Stimulated activated CD4-positive, alpha-beta T cell treated with anti-CD3 and anti-CD28 coated beads, Interleukin-12 subunit alpha, Interleukin-12 subunit beta, amount 100 ng/mL, for 24 hours (primary cell): Measurements from ENCODE around the gene RAX.

ENCODE experiments used
- DNase-seq, 2 experiments: peaks; one replicate each; pipeline ENCODE4 v3.0.0-alpha.2; 2020; ENCODE audit warnings: low read depth in 2 of 2

The RAX gene

DNA sequence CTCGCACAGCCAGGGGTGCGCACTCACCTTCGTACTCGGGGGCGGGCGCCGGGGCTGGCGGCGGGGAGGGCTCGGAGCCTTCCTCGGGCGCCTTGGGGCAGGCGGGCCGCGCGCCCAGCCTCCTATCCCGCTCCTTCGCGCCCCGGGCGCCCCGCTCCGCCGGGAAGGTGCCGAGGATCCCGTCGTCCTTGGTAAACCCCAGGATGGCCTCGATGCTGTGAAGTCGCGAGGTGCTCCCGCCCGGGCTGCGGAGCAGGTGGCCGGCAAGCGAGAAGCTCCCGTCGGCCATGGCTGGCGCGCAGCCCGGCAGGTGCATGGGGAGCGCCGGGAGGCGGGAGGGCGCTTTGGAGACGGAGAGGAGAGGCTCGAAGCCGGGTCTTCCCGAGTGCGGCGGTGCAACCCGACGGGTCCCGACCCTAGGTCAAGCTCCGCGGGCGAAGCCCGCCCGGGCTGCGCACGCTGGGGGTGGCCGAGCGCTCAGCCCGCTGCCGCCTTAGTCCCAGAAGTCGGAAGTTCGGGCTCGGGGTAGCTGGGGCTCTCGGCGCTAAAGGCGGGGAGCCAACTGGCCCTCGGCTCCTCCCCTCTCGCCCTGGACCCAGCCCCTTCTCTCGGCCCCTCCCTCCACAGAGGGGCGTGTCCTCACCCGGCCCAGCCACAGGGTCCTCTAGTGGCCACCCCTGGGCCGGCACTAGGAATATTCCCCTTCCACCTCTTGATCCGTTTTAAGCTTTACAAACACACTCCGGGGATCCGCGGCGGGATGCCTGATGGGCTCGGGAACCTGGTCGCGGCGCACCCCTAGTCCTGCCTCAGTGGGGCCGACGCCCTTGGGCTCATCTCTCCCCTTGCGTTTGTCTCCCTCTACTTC, at the start of gene RAX:
RAX (minus strand) TSS at position 564 of the 868 bp plus-strand sequence; CDS start at position 316, 248 bp downstream.
- peak in 1 of 2 experiments; percentile 26 for DNase-seq

DNA sequence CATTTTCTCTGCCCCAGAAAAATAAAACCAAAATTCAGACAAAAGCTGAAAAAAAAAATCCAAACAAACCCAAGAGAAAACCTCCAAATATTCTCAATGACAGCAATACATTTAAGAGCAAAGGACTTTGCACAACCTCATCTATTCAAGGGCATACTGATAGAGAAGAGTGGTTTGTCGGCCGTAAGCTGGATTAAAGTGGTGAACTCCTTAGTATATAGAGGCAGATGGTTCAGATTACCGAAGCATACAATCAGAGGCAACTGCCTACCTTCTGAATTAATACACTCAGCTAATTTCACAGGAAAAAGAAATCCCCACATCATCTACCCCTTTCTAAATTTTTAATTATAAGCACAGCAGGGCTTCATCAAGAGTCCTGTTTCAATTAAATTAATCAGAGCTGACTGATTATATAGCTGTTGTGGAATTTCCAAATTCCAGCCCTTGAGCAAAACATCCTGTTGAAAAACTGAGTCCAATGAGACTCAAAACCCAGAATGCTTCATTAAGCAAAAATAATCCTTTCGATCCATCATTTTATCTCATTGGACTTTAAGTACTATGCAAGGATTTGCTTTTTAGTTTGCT, 45.3 kb upstream of the RAX start, which contains the start of gene CPLX4:
CPLX4 (minus strand) TSS at position 190 of the 591 bp plus-strand sequence; CDS start at position 3, 187 bp downstream.
- no peak for DNase-seq

DNA sequence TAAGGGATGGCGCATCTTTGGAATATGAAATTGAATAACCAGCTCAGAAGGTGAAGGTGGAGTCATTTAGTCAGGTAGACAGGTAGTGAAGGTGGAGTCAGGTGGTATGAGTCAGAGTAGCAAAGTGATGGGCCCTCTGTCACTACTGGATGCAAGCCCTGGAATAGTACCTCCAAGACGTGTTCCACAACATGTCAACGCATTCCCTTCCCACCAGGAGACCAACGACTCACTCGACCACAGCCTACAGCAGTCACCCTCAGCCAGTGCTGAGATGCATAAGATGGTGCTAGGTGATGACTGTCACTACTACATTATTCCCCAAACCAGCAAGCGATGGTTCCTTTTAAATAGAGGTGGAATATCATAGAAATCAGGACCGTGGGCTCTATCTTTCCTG, 38.4 kb upstream of the RAX start:
- DNase-seq = no peak

DNA sequence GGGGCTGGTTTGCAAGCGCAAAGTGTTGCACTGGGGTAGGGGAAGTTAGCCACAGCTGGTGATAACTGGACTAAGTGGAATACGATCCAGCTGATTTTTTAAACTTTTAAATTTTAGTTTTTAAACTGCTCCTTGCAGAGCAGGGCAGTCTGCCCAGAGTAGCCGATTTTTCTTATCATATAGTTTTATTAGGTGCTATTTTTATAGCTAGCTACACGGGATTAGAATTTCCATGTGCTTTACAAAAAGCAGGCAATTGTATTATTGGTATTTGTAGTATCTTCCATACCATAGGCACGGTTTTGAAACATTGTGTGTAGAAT, 35.6 kb upstream of the RAX start:
- no peak for DNase-seq

DNA sequence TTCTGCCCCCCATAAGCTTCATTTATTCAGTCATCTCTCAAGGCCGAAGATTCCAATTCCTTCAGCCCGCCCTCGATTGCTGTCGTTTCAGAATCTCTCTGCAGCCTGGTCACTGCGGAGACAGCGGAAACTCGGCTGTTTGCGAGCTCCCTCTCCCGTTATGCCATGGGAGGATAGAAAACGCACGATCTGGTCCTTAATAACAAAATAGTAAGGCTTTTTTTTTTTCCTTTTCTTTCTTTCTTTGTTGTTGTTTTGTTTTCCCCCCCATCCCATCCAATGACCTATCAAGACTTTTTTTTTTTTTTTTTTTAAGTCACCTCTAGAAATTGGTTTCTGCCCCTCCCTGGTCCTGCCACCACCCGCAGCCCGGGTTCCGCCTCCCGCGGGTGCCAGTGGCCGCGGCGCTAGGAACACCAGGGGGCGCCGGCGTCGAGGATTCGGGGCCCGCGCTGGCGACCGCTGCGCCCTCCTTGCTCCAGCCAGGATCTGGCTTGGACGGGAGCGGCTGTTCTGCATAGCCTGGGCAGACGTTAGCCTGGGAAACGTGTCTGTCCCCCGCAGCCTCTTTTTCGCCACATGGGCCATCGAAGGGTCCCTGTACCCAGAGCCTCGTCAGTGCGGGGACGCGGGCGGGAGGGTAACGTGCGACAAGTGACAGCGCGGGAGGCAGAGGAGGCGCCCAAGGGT, 35.1 kb upstream of the RAX start:
- DNase-seq = peak; percentile 42 to 62

DNA sequence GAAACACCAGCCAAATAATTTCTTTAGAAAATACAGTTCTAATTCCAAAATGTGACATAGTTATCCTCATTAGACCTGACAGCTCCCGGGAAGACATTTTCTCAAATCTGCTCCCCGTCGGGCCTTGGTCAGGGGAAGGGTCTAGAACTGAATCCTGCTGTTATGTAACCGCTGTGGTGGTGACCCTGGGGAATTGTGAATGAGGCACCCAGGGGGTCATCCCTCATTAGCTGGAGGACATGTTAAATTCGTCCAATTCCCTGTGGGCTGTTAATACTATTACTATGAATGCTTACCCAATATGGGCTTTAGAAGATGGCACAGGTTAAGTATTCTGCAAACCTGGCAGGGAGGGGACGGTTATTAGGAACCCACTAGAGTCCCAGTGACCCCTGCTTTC, 33.4 kb upstream of the RAX start:
- DNase-seq = no peak

DNA sequence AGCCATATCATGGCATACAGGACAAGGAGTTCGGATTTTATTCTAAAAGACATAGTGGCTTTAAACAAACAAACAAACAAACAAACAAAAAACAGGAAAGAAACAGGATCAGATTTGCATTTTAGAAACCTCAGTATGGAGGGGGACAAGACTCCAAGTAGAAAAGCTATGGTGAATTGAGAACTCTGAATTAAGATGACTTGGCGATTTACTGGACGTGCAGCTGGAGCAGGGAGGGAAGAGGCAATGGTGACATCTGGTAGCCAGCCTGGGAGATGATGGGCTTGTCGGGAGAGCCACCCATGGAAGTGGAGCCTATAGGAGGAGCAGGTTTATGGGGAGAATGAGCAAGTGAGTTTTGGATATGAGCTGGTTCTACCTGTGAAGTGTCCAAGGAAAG, 32.0 kb upstream of the RAX start:
- no peak for DNase-seq

DNA sequence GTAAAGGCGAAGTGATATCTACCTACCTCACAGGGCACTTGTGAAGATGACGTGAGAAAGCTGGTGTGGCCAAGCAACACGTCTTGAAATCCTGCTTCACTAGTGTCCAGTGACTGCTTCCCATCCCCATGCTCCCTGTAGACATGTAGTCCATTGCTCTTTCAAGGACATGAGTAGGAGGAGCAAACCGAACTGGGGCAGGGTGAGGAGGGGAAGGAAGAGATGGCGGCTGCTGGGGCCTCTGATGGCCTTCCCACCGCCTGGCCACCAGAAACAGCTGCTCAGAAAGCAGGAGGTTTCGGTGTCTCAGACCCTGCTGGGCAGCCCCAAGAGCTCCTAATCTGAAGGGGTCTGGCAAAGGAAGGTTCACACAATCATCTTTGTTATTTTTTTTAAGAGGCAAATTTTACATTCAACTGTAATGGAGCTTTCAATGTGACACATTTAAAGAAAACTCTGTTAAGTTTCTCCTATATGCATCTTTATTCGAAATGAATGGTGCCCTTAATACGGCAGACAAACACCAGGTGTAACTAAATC, 30.5 kb upstream of the RAX start:
- DNase-seq = no peak

DNA sequence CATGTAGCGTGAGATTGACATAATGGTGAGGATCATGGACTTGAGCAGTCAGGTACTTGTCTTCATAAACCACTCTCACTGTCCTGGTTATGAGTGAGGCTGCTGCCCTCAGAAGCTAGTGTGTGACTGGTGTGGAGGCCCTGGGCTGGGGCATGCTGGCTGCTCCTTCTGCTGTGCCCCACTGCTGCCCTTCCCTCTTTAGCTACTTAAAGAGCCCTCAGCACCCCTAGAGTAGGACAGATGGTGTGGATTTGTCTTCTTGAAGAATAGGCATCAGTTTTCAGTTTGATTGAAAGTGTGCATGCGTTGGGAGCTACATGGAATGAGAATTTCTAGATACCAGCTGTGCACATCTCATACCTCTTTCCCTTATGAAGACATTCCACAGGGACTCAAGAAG, 29.8 kb upstream of the RAX start:
- no peak for DNase-seq

DNA sequence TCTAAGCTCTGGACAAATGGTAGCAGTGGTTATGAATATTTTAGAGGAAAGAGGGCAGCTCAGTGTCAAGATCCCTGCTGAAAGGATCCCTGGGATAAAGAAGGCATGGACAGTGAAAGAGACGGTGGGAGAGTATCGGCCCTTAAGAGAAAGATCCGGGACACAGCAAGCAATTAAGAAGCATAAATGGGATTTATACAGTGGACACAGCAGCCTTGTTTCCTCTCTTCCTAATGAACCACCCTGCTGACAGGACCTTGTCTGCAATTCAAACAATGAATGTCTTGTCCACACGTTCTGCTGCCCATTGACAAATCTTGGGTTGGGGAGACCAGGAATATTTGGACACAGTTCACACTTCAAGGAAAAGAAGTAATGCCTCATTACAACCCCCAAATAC, 28.7 kb upstream of the RAX start:
- no peak for DNase-seq

DNA sequence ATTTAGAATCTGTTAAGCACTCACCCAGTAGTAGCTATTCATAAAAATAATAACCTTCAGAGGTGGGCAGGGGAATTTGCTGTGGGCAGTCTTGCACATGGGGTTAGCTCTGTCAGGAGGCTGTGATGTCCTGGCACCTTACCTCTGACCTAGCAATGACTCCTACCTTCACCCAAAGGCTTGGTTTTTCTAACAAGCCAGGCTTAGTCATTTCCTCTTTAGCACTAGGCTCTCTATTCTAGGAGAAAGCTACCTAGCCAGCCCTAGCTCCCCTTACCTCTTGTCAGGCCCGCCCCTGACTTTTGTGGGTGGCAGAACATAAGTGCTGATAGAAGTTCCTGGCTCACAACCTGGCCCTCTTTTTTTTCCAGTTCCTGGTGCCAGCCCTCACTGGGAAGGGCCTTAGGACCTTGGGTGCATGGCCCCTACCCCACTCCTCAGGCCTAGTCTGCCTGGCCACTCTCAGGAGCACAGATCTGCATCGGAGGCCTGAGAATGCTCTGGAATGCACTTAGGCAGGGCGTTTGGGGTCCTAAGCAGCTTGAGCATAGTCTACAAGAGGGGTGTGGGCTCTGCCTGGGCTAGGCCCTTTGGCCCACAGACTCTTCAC, 27.5 kb upstream of the RAX start:
- DNase-seq = no peak

DNA sequence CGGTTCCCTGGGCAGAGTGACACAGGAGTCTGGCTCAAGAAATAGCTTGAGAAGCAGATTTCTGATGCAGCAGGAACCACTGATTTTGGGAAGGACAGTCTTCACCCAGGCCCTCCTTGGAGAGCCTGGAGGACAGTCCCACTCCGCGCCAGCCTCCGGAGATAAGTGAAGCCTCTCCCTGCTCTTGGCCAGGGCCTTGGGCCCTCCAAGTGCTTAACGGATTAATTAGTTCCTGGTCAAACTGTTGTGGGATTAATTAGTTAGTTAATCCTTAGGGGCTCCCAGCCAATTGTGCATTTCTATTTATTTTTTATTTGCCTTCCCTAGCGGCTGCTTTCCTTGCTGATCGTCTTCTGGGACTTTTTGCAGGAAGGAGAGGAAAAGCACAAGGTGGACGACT, 25.6 kb upstream of the RAX start:
- DNase-seq = no peak

DNA sequence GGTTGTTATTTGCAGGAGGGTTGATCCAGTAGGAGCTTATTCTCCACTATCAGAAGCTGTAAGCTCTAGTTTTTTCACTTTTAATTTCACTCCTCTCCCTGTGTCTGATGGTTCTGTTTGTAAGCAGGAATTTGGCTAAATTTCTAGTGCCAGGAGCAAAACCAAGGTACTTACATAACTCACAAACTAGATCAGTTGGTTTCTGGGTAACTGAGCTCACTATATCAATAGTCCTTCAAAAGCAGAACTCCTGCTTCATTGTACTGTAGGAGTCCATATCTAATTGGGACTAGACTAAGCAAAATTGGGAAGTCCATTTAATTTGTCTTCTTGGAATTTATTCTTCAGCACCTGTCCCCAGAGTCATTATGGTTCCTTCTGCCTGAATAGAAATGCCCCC, 20.1 kb upstream of the RAX start:
- no peak for DNase-seq

DNA sequence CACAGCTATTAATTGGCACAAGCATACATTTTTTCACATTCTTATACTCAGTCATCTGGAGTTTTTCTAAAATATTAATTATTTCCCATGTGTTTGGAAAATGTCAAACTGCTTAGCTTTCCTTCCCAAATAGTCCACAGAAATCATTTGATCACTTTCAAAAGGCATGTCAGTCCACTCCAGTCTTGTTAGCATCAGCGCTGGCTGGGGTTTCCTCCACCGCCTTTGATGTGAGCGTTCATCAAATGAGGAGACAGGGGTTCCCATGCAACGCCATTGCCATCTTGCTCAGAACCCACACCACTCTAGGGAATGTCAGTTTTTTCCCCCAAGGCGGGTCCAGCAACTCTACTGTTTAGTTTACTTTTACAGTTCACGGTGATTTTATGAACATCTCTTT, 13.1 kb upstream of the RAX start:
- no peak for DNase-seq

DNA sequence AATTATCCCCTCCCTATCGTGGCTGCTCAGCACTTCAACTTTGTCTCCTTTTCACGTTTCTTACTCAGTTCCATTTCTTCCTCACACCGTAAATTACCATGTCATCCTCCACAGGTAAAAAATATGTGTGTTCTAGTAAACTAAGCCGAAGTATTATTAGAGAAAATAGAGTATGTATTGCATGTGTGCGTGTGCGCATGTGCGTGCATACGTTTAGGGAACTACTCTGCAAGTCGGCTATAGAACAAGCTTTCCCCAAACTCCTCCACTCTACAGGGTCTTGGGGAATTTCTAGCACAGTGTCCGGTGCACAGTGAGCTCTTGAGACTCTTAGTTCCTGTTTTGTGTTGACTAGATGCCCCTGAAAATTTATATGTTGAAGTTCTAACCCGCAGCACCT, 9.1 kb upstream of the RAX start:
- DNase-seq = no peak

DNA sequence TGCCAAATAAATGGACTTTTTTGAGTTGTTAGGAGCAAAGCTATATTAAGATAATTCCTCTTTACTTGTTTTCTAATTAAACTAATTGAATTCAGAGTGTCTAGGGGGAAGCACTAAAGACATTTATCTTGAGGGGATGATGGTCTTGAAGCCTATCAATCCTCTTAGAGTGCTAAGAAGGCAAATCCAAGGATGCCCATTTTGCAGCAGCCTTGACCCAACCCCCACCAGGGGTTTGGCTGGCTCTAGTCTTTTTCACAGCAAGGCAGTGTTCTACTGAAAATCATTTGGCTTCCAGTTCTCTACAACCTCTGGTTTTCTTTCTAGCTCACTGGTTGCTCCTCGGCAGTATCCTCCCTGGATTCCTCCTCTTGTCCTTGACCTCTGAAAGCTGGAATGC, 6.5 kb upstream of the RAX start:
- DNase-seq = no peak

DNA sequence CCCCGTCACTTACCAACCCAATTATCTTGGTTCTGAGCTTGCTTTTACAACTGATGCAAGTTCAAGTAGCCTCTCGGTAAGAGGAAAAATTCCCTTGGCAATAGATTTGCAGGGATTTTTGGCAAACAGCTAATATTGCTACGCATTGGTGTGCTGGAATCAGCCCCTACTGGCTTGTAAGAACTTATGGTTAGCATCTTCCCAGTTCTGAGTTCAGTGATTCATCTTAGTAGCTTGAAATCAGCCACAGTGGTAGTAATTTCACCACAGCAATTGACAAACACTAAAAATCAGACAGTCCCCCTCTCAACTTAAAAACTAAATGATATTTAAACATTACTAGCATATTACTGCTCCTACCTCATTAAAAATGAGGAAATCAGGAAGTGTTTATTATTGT, 5.9 kb upstream of the RAX start:
- DNase-seq = no peak

DNA sequence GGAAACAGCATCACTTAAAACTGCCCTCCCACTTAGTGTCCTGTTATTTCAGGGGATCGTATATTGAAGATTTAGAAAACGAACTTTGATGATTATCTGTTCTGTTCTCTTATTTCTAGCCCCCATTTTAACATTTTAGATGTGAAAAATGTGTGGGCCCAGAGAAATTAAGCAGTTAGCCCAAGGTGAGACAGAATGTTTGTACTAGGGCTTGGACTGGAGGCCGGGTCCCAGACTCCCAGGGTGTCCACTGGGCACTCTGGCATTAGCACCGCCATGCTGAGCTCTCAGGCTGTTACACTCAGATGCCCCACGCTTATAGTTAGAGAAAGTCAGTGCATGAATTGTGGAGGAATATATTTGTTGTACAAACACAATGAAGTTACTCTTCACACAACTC, 5.5 kb upstream of the RAX start:
- DNase-seq = no peak

DNA sequence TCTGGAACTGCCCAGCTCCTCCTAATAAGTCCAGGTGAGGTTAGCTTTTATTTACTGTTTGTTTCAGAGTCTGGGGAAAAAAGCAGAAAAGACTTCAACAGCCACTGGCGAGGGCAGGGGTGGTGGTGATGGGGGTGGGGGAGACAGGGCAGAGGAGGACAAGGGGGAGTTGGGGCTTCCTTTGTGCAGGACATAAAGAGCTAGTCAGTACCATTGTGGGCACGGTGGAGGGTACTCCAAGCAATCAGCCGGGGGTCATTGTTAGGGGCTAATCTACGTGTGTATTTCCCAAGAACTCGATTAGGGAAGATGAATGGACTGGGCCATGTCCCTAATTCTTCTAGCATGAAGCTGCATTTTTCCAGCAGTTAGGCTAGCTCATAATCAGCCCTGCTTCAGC, 2.8 kb upstream of the RAX start:
- no peak for DNase-seq

DNA sequence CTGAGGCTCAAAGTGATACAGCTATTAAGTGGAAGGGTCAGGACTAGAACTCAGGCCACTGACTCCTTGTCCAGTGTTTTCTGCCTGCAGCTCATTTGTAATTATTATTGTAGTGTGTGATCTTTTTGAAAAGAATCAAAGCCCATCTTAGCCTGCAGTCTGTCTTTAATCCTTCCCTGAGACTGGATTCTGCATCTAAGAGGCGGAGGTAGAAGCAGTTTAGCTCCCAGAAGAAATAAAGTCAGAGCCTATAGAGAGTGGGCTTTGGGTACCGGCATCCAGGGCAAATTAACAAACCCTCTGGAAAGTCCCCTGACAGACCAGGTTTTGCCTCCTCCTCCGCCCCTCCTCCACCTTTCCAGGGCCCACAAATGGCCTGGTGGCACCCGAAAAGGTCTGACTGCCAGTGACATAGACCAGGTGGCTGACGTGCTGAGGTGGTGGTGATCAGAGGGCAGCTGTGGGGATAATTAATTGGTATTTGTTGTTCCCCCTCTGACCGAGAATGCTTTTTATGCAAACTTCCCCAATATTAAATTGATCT, 2.2 kb upstream of the RAX start:
- no peak for DNase-seq

DNA sequence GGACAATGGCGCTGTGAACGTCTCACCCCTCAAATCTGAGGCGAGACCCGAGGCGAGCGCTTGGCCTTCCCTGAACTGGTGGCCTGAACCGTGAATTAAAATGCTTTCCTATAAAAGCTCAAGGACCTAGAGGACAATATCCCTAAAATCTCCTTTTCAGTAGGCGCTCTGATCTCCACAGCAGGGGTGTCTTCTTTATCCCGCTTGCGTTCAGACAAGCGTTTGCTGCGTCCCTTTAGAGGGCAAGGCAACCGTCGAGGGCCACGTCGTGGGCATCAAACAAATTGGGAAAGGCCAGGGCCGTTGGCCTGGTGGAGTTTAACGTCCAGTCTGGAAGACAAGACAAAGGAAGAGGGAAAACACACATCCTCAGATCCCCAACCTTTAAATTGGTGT, 1.3 kb upstream of the RAX start:
- DNase-seq = no peak
